ENCODE measurements around the gene PSMC2. TPM values are rescaled to one million over a fixed set of nuclear protein-coding genes. Genes with fewer than 3 reads are reported as not detected.

PSMC2 gene
- total RNA-seq, 1 donor from 2014 or later, result 94.3 TPM

DNA sequence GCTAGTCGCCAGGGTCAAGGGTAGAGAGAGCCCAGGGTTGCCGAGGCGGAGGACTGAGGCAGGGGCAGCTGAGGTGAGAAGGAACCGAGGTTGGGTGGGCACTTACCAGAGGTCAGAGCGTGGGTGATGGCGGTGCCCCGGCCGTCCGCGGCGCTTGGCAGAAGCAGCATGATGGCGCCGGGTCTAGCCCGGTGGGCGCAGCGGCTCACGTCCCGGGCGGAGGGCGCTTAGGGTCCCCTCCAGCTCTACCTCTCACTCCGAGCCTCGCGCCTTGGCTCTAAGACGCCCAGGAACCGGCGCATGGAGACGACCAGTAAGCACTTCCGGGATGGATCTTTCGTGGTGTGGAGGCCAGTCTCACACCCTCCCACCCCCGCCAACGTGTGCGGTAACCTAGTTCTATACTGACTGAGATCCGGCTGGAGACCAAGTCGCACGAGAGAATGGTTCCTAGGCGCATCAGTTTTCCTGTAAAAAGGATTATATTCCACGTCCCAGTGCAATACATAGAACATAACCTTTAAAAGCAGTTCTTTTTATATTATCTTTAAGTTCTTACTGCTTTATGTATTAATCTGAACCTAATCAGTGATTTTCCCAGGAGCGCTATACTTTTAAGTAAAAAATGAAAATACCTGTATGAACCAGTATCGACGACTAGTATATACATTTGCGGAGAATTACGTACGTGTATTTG is 2.8 kb upstream of the PSMC2 start, which contains the start of gene DNAJC2:
TSS of gene DNAJC2 (minus strand) at position 315 of the 697 bp plus-strand sequence. CDS start at position 170, 145 bp downstream.
- H3K36me3 Mint-ChIP-seq (ENCODE audit: low read depth), result peaks cover 42% of the 10 kb centered on the region
- peak; percentile 90 for ATAC-seq (ENCODE audit: low read depth)

DNA sequence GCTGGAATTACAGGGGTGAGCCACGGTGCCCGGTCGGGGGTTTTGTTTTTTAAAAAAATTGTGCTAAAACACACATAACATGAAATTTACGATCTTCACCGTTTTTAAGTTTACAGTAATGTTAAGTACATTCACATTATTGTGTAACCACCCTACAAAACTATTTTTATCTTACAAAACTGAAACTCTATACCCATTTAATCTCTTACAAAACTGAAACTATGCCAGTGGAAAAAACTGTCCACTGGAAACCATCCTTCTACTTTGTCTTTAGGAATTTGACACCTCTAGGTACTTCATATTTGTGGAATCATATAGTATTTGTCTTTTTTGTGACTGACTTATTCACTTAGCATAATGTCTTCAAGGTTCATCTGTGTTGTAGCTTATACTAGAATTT is 1.0 kb upstream of the PSMC2 start:
- ATAC-seq (ENCODE audit: low read depth), result no peak
- DNase-seq, result no peak
- CTCF ChIA-PET, result no interaction called here
- H3K27ac Mint-ChIP-seq, result no peak overlapping the region
- intact Hi-C loops (cut with micrococcal nuclease), result loop anchor here (5.0 to 10.0 kb wide), 2 partner anchors 272 to 861 kb away; partner anchors contain the start of genes ARMC10, FBXL13 and ORC5
- peak overlapping the region; percentile 19 for H3K4me3 Mint-ChIP-seq
- peaks cover 67% of the 10 kb centered on the region for H3K4me1 Mint-ChIP-seq
- POLR2A ChIA-PET, result no interaction called here
- peaks cover 33% of the 10 kb centered on the region for H3K36me3 Mint-ChIP-seq (ENCODE audit: low read depth)
- H3K27me3 Mint-ChIP-seq, result no peaks in the 10 kb centered on the region
- H3K9me3 Mint-ChIP-seq, result no peaks in the 10 kb centered on the region
- TF ChIP-seq, protein P1, sequence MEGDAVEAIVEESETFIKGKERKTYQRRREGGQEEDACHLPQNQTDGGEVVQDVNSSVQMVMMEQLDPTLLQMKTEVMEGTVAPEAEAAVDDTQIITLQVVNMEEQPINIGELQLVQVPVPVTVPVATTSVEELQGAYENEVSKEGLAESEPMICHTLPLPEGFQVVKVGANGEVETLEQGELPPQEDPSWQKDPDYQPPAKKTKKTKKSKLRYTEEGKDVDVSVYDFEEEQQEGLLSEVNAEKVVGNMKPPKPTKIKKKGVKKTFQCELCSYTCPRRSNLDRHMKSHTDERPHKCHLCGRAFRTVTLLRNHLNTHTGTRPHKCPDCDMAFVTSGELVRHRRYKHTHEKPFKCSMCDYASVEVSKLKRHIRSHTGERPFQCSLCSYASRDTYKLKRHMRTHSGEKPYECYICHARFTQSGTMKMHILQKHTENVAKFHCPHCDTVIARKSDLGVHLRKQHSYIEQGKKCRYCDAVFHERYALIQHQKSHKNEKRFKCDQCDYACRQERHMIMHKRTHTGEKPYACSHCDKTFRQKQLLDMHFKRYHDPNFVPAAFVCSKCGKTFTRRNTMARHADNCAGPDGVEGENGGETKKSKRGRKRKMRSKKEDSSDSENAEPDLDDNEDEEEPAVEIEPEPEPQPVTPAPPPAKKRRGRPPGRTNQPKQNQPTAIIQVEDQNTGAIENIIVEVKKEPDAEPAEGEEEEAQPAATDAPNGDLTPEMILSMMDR (IDR thresholded peaks at IDR 0.05), result no peak

More for the DNA sequence above, 2.8 kb upstream of the PSMC2 start, which contains the start of gene DNAJC2:
- CTCF ChIA-PET, result interaction anchor here (0.6 kb wide), 1 partner anchor 102 kb away, joined by 3 read pairs; no protein-coding TSS in a partner anchor
- POLR2A ChIA-PET, result interaction anchor here (1.3 kb wide), 1 partner anchor 39 kb away, joined by 4 read pairs; no protein-coding TSS in a partner anchor
- Mint-ChIP-seq H3K27ac (peak within 1 kb of the TSS; percentile 94), H3K4me1 (peaks cover 60% of the 10 kb centered on the region), H3K9me3 (no peaks in the 10 kb centered on the region), H3K4me3 (peak within 1 kb of the TSS; percentile 99), H3K27me3 (no peaks in the 10 kb centered on the region)
- DNase-seq, result peak; percentile 65
- TF ChIP-seq, protein P1 (IDR thresholded peaks at IDR 0.05), result no peak
- intact Hi-C loops (cut with micrococcal nuclease), result loop anchor here (1.0 to 10.0 kb wide), 5 partner anchors 47 to 863 kb away; partner anchors contain the start of genes ARMC10, FAM185A, FBXL13 and NAPEPLD

DNA sequence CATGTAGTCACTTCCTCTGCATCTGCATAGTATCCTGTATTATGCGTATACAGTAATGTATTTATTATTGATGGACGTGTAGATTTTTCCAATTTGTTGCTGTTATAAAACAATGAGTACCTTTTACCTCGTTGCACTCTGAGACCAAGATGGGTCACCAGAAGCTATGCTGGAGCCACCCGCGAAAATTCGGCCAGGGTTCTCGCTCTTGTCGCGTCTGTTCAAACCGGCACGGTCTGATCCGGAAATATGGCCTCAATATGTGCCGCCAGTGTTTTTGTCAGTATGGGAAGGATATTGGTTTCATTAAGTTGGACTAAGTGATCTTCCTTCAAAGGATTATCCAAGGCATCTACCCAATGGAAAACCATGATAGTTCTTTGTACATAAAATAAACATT is 1.0 kb downstream of the PSMC2 start:
- peak overlapping the region; percentile 30 for H3K27ac Mint-ChIP-seq
- peaks cover 41% of the 10 kb centered on the region for H3K36me3 Mint-ChIP-seq (ENCODE audit: low read depth)
- DNase-seq, result no peak
- ATAC-seq (ENCODE audit: low read depth), result no peak
- intact Hi-C loops (cut with micrococcal nuclease), result loop anchor here (2.0 to 10.0 kb wide), 3 partner anchors 58 to 859 kb away; partner anchors contain the start of genes ARMC10, FBXL13 and ORC5
- ChIA-PET POLR2A (interaction anchor here (1.4 kb wide), 1 partner anchor 9 kb away, joined by 3 read pairs; no protein-coding TSS in a partner anchor), CTCF (no interaction called here)
- TF ChIP-seq, protein P1 (IDR thresholded peaks at IDR 0.05), result no peak
- H3K4me3 Mint-ChIP-seq, result peak overlapping the region; percentile 100
- no peaks in the 10 kb centered on the region for H3K27me3 Mint-ChIP-seq
- H3K9me3 Mint-ChIP-seq, result no peaks in the 10 kb centered on the region
- peaks cover 62% of the 10 kb centered on the region for H3K4me1 Mint-ChIP-seq

DNA sequence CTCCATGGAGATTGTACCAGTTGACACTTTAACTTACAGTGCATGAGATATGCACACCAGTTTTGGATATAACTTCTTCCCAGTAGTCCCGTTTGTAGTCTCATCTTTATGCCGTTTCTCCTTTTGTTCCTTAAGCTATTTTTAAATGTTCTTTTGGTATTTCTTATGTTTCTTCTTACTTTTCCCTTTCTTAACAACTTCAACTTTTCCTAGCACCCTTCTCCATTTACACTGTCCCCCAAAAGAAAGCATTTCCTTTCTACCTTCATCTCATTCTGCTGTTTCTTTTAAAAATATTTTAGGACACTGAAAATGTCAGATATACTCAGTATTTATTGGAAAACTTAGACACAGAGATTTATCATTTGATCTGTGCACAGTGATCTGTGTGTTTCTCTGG is 1.5 kb downstream of the PSMC2 start:
- no peak overlapping the region for H3K27ac Mint-ChIP-seq
- no peaks in the 10 kb centered on the region for H3K27me3 Mint-ChIP-seq
- peak overlapping the region; percentile 75 for H3K4me3 Mint-ChIP-seq
- POLR2A ChIA-PET, result no interaction called here
- ATAC-seq (ENCODE audit: low read depth) (no peak), DNase-seq (no peak)
- H3K9me3 Mint-ChIP-seq, result no peaks in the 10 kb centered on the region
- H3K36me3 Mint-ChIP-seq (ENCODE audit: low read depth), result peaks cover 40% of the 10 kb centered on the region
- peaks cover 57% of the 10 kb centered on the region for H3K4me1 Mint-ChIP-seq
- intact Hi-C loops (cut with micrococcal nuclease), result loop anchor here (2.0 to 10.0 kb wide), 3 partner anchors 58 to 858 kb away; partner anchors contain the start of genes ARMC10, FBXL13 and ORC5
- CTCF ChIA-PET, result no interaction called here
- TF ChIP-seq, protein P1 (IDR thresholded peaks at IDR 0.05), result no peak

DNA sequence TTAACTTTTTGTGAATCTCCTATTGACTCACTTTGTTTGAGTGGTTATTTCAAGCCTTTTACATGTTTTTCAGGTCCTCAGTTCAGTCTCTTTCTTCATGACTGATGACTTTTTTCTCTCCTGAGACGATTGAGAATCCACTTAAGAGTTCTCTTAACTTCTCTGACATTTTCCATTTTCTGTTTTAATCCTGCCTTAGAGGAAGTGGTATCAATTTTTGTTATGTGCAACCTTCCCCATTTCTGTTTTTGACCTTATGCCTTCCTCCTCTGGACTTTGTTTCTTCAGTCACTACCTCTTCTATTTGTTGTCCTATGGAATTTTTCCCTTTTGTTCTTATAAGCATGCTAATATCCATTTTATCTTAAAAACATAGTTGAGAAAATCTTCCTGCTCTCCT is 2.4 kb downstream of the PSMC2 start:
- Mint-ChIP-seq H3K4me3 (peak overlapping the region; percentile 33), H3K36me3 (ENCODE audit: low read depth) (peaks cover 40% of the 10 kb centered on the region), H3K9me3 (no peaks in the 10 kb centered on the region), H3K27me3 (no peaks in the 10 kb centered on the region), H3K27ac (no peak overlapping the region), H3K4me1 (peaks cover 52% of the 10 kb centered on the region)
- intact Hi-C loops (cut with micrococcal nuclease), result loop anchor here (2.0 to 10.0 kb wide), 3 partner anchors 57 to 857 kb away; partner anchors contain the start of genes ARMC10, FBXL13 and ORC5
- ATAC-seq (ENCODE audit: low read depth) (no peak), DNase-seq (no peak)
- POLR2A ChIA-PET, result no interaction called here
- CTCF ChIA-PET, result no interaction called here
- TF ChIP-seq, protein P1 (IDR thresholded peaks at IDR 0.05), result no peak
